ENCODE results near the gene HTRA1. TPM values are rescaled to one million over a fixed set of nuclear protein-coding genes. Genes with fewer than 3 reads are reported as not detected.

Gene HTRA1
- total RNA-seq, 2 donors from 2014 or later, result 282 to 473 TPM

DNA sequence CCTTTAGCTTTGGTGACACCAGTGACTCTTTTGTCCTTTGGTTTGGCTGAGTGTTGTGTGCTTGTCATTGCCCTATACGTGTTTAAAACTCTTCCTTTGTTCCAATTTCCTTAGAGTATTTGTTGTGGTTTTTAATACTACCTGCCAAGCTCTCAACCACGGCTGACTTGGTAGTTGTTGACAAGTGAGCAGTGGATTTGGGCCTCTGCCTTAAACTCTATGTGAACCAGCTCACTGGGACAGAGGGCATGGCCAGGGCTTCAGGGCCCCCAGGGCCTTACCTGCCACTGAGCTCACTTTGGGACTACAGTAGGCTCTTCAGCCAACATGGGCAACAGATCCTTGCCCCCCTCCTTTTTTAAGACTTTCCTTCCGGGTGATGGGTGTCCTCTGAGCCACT is 89.6 kb downstream of the HTRA1 start:
- Histone ChIP-seq H3K27me3 (replicated peaks; ENCODE audit: insufficient read depth) (no peaks in the 10 kb centered on the region), H3K27ac (no peak overlapping the region), H3K4me3 (no peak overlapping the region), H3K36me3 (no peaks in the 10 kb centered on the region), H3K4me1 (ENCODE audit: control insufficient read depth in 1 of 2, low read depth in 2 of 2) (no peaks in the 10 kb centered on the region), H3K9me3 (no peaks in the 10 kb centered on the region)
- ATAC-seq (ENCODE audit: insufficient number of reproducible peaks, low FRiP score, low read depth) (no peak), DNase-seq (ENCODE audit: low spot score) (no peak)
- TF ChIP-seq, protein P1, sequence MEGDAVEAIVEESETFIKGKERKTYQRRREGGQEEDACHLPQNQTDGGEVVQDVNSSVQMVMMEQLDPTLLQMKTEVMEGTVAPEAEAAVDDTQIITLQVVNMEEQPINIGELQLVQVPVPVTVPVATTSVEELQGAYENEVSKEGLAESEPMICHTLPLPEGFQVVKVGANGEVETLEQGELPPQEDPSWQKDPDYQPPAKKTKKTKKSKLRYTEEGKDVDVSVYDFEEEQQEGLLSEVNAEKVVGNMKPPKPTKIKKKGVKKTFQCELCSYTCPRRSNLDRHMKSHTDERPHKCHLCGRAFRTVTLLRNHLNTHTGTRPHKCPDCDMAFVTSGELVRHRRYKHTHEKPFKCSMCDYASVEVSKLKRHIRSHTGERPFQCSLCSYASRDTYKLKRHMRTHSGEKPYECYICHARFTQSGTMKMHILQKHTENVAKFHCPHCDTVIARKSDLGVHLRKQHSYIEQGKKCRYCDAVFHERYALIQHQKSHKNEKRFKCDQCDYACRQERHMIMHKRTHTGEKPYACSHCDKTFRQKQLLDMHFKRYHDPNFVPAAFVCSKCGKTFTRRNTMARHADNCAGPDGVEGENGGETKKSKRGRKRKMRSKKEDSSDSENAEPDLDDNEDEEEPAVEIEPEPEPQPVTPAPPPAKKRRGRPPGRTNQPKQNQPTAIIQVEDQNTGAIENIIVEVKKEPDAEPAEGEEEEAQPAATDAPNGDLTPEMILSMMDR (IDR thresholded peaks at IDR 0.05), result no peak

DNA sequence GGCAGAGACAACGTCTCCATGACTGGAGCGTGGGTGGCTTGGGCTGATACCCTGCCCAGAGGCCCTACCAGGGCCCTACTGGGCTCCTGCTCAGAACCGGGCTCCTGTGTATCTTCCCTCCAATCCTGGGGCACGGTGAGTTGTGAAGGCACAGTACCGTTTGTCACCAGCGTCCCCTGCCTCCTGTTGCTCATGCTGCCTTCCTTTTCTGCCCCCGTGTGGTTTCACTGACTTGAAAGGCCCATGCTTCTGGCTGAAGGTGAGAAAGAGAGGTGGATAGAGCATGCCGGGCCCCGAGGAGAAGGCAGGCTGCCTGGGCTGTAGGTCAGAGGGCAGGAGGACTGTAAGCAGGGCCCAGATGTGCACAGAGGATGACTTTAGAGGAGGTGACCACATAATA is 90.1 kb downstream of the HTRA1 start:
- ATAC-seq (ENCODE audit: insufficient number of reproducible peaks, low FRiP score, low read depth) (no peak), DNase-seq (ENCODE audit: low spot score) (no peak)
- H3K27me3 ChIP-seq (replicated peaks; ENCODE audit: insufficient read depth), result no peaks in the 10 kb centered on the region
- no peaks in the 10 kb centered on the region for H3K4me1 ChIP-seq (ENCODE audit: control insufficient read depth in 1 of 2, low read depth in 2 of 2)
- H3K36me3 ChIP-seq, result no peaks in the 10 kb centered on the region
- no peak overlapping the region for H3K27ac ChIP-seq
- no peaks in the 10 kb centered on the region for H3K9me3 ChIP-seq
- no peak overlapping the region for H3K4me3 ChIP-seq
- TF ChIP-seq, protein P1 (IDR thresholded peaks at IDR 0.05), result no peak

DNA sequence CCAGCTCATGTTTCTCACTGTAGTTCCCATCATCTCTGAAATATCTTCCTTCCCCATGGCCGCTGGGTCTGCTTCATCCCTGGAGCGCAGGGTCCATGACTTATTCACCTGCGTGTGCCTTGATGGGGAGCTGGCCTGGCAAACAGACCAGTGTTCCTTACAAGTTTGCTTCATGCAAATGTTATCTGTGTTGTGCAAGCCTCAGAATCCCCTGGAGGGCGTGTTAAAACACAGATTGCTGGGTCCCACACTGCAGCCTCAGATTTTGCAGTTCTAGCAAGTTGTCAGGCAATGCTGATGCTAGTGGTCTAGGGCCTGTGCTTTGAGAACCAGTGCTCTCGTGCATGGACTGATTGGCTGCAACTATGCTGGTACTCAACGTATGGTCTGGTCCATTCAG is 92.0 kb downstream of the HTRA1 start:
- ATAC-seq (ENCODE audit: insufficient number of reproducible peaks, low FRiP score, low read depth) (no peak), DNase-seq (ENCODE audit: low spot score) (no peak)
- no peaks in the 10 kb centered on the region for H3K9me3 ChIP-seq
- TF ChIP-seq, protein P1 (IDR thresholded peaks at IDR 0.05), result no peak
- no peak overlapping the region for H3K27ac ChIP-seq
- H3K27me3 ChIP-seq (replicated peaks; ENCODE audit: insufficient read depth), result no peaks in the 10 kb centered on the region
- H3K36me3 ChIP-seq, result no peaks in the 10 kb centered on the region
- no peaks in the 10 kb centered on the region for H3K4me1 ChIP-seq (ENCODE audit: control insufficient read depth in 1 of 2, low read depth in 2 of 2)
- H3K4me3 ChIP-seq, result no peak overlapping the region

DNA sequence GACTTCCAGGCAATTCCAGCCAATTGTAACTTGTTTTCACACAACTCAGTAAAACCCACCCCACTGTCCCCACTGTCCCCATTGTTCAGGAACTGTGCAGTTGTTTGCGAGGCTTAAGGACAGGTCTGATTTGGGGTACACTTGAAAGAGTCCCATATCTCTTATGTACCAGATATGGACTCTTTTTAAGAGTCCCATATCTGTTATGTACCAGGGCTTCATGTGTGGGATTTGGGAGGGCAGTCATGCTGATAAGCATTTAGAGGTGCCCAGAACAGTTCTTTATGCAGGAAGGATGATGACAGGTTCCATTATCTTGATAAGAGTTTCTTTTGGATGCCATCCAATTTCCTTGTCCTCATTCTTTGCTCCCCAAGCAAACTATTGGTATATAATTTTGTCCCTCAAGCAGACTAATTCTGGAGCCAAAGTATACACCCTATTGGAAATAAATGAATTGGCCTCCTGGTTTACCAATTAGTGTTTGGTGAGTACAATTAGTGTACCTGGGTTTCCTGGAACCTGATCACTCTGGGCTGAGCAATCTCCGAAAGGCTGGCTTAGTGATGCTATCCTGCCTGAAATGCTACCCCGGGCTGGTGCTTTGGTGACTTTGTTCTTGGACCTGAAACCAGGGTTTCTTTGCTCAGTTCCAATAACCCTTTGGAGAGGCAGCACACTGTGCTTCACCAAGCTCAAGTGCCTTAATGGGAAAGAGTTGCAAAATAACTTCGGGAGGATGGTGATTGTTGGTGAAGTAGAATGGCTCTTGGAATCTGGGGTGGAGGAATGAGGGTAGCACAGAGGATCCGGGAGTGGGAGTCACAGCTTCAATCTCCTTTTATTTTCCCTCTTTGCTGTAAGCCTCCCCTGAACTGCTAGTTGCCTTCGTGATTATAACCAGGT is 93.0 kb downstream of the HTRA1 start:
- H3K4me1 ChIP-seq (ENCODE audit: control insufficient read depth in 1 of 2, low read depth in 2 of 2), result no peaks in the 10 kb centered on the region
- H3K9me3 ChIP-seq, result no peaks in the 10 kb centered on the region
- TF ChIP-seq, protein P1 (IDR thresholded peaks at IDR 0.05), result no peak
- DNase-seq (ENCODE audit: low spot score), result no peak
- ATAC-seq (ENCODE audit: insufficient number of reproducible peaks, low FRiP score, low read depth), result no peak
- no peak overlapping the region for H3K4me3 ChIP-seq
- no peak overlapping the region for H3K27ac ChIP-seq
- H3K27me3 ChIP-seq (replicated peaks; ENCODE audit: insufficient read depth), result no peaks in the 10 kb centered on the region
- H3K36me3 ChIP-seq, result no peaks in the 10 kb centered on the region

DNA sequence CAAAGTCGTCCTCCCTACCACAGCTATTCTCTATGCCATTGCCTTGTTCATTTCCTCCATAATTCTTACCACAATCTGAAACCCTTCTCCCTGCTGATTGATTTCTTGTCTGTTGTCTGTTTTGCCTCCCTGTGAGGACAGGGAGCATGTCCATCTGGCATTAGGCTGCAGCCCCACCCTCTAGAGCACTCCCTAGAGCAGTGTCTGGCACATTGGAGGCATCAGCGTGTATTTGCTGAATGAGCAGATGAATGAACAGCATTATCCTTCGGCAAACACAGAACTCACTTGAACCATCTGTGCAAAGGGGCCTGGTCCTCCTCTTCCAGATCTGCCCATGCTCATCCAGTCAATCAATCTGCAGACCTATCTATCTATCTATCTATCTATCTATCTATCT is 94.1 kb downstream of the HTRA1 start:
- Histone ChIP-seq H3K27ac (no peak overlapping the region), H3K9me3 (no peaks in the 10 kb centered on the region), H3K27me3 (replicated peaks; ENCODE audit: insufficient read depth) (no peaks in the 10 kb centered on the region), H3K4me1 (ENCODE audit: control insufficient read depth in 1 of 2, low read depth in 2 of 2) (no peaks in the 10 kb centered on the region), H3K36me3 (no peaks in the 10 kb centered on the region), H3K4me3 (no peak overlapping the region)
- DNase-seq (ENCODE audit: low spot score) (no peak), ATAC-seq (ENCODE audit: insufficient number of reproducible peaks, low FRiP score, low read depth) (no peak)
- TF ChIP-seq, protein P1 (IDR thresholded peaks at IDR 0.05), result no peak
